Epithelial cell of proximal tubule (primary cell): ENCODE measurements around the gene ETDC. TPM values are rescaled to one million over a fixed set of nuclear protein-coding genes. Genes with fewer than 3 reads are reported as not detected.

Experiments
- DNase-seq: peaks from one replicate; pipeline ENCODE4 v3.0.0-alpha.2; 2011; ENCODE audit warnings: low read depth
- H3K4me3 ChIP-seq: 2 replicates; pipeline ENCODE4 v1.5.1; 2011; ENCODE audit warnings: low read depth, mild to moderate bottlenecking, low read length
- CTCF ChIP-seq: conservative IDR thresholded peaks from 2 replicates; pipeline ENCODE4 v1.5.1; 2012; ENCODE audit warnings: low read depth, mild to moderate bottlenecking, low read length
- total RNA-seq: library from RNA; depleted of rRNA; stranded (reverse); fragments of >200 nt; gene quantifications from 2 replicates; pipeline ENCODE4 v1.2.3, GENCODE V29; 2015

The ETDC gene
- total RNA-seq, 1 donor from 2014 or later: not detected

GRCh38 chrX:135327299-135327698, 18.0 kb downstream of the ETDC start:
- DNase-seq: no peak
- TF ChIP-seq CTCF: no peak

GRCh38 chrX:135328421-135329005, 19.2 kb downstream of the ETDC start:
- no peak overlapping the region for H3K4me3 ChIP-seq
- no peak for TF ChIP-seq CTCF
- no peak for DNase-seq

More at GRCh38 chrX:135327299-135327698, 18.0 kb downstream of the ETDC start:
- no peak overlapping the region for H3K4me3 ChIP-seq

DNA sequence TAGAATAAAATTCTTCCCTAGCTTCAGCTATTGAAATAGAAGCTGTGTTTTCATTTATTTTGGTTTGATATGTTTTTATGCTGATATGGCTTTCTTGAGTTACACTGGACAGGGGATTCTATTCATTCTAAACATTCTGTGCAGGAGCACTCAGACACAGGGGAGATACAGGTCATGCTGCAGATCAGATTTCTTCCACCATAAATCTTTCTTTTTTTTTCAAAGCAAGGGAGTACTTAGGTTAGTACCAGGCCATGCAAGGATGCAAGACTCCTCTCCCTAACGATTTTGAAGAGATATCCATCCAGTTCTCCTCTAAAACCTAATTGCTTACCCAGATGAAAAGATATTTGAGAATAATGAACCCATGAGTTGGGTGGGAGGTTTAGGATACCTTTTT, 21.4 kb downstream of the ETDC start:
- H3K4me3 ChIP-seq: no peak overlapping the region
- no peak for DNase-seq
- TF ChIP-seq CTCF: no peak

GRCh38 chrX:135331525-135331924, 22.2 kb downstream of the ETDC start:
- H3K4me3 ChIP-seq: no peak overlapping the region
- no peak for TF ChIP-seq CTCF
- DNase-seq: no peak

DNA sequence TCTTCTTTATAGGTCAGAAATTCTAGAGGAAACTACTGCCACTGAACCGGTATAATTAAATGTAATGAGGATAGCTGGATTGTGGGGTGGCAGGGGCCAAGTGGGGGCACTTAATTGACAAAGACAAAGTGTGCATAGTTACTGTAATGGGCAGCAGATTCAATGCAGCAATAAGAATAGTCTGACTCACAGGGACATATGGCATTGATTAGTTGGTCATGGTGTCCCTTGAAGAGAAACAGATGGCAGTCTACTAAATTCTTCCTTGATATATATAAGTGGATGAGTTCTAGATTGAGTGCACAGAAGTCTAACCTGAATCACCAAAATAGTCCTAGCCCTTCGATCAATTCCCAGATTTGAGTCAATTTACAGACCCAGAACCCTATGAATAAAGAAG, 31.6 kb downstream of the ETDC start:
- peak overlapping the region; percentile 62 for H3K4me3 ChIP-seq
- TF ChIP-seq CTCF: no peak
- DNase-seq: no peak

DNA sequence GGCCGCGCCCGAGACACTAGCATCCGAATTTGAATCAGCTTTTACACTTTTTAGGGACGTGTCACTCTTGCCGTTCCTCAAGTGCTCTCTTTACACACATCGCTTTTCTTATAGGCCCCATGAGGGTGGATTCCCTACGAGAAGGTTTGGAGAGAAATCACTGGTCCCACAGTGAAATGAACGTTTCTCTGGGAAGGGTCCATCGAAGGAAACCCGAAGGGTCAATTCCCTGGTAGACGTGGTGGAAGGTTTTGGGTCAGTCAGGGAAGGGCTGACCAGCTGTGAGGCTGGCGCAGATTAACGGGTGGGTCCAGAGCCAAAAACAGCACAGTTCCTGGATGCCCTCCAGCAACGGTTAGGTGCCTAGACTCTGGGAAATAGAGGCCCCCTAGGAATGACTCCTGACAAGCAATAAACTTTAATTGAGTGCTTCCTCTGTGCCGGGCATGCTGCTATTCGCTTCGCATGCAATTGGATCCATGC, 35.9 kb downstream of the ETDC start:
- no peak for TF ChIP-seq CTCF
- peak overlapping the region; percentile 62 for H3K4me3 ChIP-seq
- no peak for DNase-seq

GRCh38 chrX:135346975-135347374, 37.7 kb downstream of the ETDC start:
- TF ChIP-seq CTCF: no peak
- no peak for DNase-seq
- no peak overlapping the region for H3K4me3 ChIP-seq
